Uterus (tissue), 4 donors: ENCODE measurements around the gene GNG4. TPM values are rescaled to one million over a fixed set of nuclear protein-coding genes. Genes with fewer than 3 reads are reported as not detected.
"Not testable (repeated sequence)": the region's sequence is repeated elsewhere in the genome, so short reads cannot be mapped to it uniquely, and the experiment has no call there.

Experiments
- DNase-seq, 2 donors: peaks; one replicate each; pipeline ENCODE4 v3.0.0-alpha.2; 2019 to 2020
- H3K27ac ChIP-seq, 2 donors: fragments of 200-600 bp; sonication (generic); 1 replicate in 1 of 2; 2 replicates in 1 of 2; pipeline ENCODE4 v1.5.1; 2016 to 2018
- H3K27me3 ChIP-seq, 2 donors: fragments of 200-600 bp; sonication (generic); one replicate each; pipeline ENCODE4 v1.5.1; 2018 to 2019; ENCODE audit warnings: control low read depth in 1 of 2
- H3K36me3 ChIP-seq, 2 donors: fragments of 200-600 bp; sonication (generic); one replicate each; pipeline ENCODE4 v1.5.1; 2019; ENCODE audit warnings: control low read depth in 1 of 2
- H3K4me1 ChIP-seq, 2 donors: fragments of 200-600 bp; sonication (generic); one replicate each; pipeline ENCODE4 v1.5.1; 2018 to 2019; ENCODE audit warnings: control low read depth in 1 of 2
- H3K4me3 ChIP-seq, 2 donors: fragments of 200-600 bp; sonication (generic); 1 replicate in 1 of 2; 2 replicates in 1 of 2; pipeline ENCODE4 v1.5.1; 2018 to 2019; ENCODE audit warnings: mild to moderate bottlenecking in 1 of 2
- H3K9me3 ChIP-seq, 2 donors: fragments of 200-600 bp; sonication (generic); one replicate each; pipeline ENCODE4 v1.5.1; 2019; ENCODE audit warnings: control low read depth in 1 of 2
- POLR2A ChIP-seq, 2 donors: fragments of 450-650 bp; IDR thresholded peaks; one replicate each; pipeline ENCODE4 v1.6.1; 2016; ENCODE audit warnings: antibody characterized with exemption in 2 of 2, mild to moderate bottlenecking in 1 of 2, moderate library complexity in 1 of 2
- intact Hi-C: fragments of 100-400 bp; cut with DNase I; formaldehyde crosslinking; loops from one replicate; pipeline ENCODE4 v1.15.1; 2023; ENCODE audit warnings: low total_unique reads
- total RNA-seq, 4 donors: library from RNA; depleted of rRNA in 3 of 4; stranded (reverse); fragments of >200 nt in 3 of 4; gene quantifications; one replicate each; pipeline versions ENCODE4 v1.1.0 to v1.2.4, GENCODE V29; 2014 to 2023
- TF ChIP-seq, protein P1 (sequence below), 4 experiments: fragments of 200-600 bp in 2 of 4; fragments of 450-650 bp in 2 of 4; sonication (generic) in 2 of 4; IDR thresholded peaks; one replicate each; pipeline ENCODE4 v1.5.1; 2016 to 2019; ENCODE audit warnings: antibody characterized with exemption in 4 of 4, mild to moderate bottlenecking in 2 of 4, moderate library complexity in 1 of 4
- donor health status: DM: yes; HTN: yes; CAD: no.

Gene GNG4
- total RNA-seq, 4 donors from 2014 or later: 0.51 to 8.2 (median 2.3) TPM

DNA sequence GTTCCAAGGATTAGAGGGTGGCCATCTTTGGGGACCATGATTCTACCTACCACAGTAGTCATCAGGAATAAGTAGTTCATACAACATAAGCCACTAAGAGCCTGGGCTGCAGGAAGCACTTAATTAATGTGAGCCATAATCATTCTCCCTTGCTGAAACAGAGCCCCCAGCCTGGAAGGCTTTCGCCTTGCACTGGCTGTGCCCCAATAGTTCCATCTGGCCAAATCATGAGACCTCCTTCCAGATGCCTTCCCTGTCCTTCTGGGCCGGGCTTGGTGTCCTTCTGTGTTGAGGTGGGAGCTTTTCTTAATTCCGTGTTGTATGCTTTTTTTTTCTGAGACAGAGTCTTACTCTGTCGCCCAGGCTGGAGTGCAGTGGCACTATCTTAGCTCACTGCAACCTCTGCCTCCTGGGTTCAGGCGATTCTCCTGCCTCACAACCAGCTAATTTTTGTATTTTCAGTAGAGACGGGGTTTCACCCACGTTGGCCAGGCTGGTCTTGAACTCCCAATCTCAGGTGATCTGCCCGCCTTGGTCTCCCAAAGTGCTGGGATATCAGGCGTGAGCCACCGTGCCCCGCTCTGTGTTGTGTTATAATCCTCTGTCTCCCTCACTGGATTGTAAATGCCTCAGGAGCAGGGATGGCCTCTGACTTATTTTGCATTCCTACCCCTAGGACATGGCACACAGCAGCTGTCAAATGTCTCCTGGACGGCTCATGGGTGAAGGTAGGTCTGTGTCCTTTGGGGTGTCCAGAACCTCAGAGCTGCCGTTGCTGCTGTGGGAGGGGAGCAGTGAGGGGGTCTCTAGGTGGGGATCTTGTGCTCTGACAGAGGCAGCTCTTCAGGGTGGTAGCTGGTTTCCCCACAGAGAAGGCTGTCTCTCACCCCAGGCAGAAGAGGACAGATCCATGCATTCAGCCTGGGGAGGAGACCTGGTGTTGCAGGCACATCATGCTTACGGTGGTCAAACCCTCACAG lies 10.1 kb downstream of the GNG4 start:
- no peak for DNase-seq
- Histone ChIP-seq H3K4me3 (no peak overlapping the region), H3K27me3 (no peaks in the 10 kb centered on the region), H3K36me3 (no peaks in the 10 kb centered on the region), H3K9me3 (no peaks in the 10 kb centered on the region), H3K4me1 (no peaks in the 10 kb centered on the region), H3K27ac (no peak overlapping the region)
- intact Hi-C loops: no loop called here
- TF ChIP-seq POLR2A (IDR thresholded peaks at IDR 0.05): no peak
- TF ChIP-seq, protein P1, sequence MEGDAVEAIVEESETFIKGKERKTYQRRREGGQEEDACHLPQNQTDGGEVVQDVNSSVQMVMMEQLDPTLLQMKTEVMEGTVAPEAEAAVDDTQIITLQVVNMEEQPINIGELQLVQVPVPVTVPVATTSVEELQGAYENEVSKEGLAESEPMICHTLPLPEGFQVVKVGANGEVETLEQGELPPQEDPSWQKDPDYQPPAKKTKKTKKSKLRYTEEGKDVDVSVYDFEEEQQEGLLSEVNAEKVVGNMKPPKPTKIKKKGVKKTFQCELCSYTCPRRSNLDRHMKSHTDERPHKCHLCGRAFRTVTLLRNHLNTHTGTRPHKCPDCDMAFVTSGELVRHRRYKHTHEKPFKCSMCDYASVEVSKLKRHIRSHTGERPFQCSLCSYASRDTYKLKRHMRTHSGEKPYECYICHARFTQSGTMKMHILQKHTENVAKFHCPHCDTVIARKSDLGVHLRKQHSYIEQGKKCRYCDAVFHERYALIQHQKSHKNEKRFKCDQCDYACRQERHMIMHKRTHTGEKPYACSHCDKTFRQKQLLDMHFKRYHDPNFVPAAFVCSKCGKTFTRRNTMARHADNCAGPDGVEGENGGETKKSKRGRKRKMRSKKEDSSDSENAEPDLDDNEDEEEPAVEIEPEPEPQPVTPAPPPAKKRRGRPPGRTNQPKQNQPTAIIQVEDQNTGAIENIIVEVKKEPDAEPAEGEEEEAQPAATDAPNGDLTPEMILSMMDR (IDR thresholded peaks at IDR 0.05): no peak

DNA sequence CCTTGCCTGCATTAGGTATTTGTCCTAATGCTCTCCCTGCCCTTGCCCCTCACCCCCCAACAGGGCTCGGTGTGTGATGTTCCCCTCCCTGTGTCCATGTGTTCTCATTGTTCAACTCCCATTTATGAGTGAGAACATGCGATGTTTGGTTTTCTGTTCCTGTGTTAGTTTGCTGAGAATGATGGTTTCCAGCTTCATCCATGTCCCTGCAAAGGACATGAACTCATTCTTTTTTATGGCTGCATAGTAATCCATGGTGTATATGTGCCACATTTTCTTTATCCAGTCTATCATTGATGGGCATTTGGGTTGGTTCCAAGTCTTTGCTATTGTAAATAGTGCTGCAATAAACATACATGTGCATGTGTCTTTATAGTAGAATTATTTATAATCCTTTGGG lies 11.0 kb downstream of the GNG4 start:
- H3K27me3 ChIP-seq, H3K4me1 ChIP-seq, H3K27ac ChIP-seq, intact Hi-C loops, H3K4me3 ChIP-seq, H3K9me3 ChIP-seq, H3K36me3 ChIP-seq, DNase-seq: not testable (repeated sequence)

GRCh38 chr1:235637756-235638534 lies 11.6 kb downstream of the GNG4 start:
- Histone ChIP-seq H3K27me3 (no peaks in the 10 kb centered on the region), H3K36me3 (no peaks in the 10 kb centered on the region), H3K4me1 (no peaks in the 10 kb centered on the region), H3K9me3 (no peaks in the 10 kb centered on the region), H3K4me3 (no peak overlapping the region), H3K27ac (no peak overlapping the region)
- DNase-seq: no peak
- intact Hi-C loops: no loop called here
- no peak for TF ChIP-seq POLR2A (IDR thresholded peaks at IDR 0.05)
- TF ChIP-seq, protein P1 (IDR thresholded peaks at IDR 0.05): no peak

DNA sequence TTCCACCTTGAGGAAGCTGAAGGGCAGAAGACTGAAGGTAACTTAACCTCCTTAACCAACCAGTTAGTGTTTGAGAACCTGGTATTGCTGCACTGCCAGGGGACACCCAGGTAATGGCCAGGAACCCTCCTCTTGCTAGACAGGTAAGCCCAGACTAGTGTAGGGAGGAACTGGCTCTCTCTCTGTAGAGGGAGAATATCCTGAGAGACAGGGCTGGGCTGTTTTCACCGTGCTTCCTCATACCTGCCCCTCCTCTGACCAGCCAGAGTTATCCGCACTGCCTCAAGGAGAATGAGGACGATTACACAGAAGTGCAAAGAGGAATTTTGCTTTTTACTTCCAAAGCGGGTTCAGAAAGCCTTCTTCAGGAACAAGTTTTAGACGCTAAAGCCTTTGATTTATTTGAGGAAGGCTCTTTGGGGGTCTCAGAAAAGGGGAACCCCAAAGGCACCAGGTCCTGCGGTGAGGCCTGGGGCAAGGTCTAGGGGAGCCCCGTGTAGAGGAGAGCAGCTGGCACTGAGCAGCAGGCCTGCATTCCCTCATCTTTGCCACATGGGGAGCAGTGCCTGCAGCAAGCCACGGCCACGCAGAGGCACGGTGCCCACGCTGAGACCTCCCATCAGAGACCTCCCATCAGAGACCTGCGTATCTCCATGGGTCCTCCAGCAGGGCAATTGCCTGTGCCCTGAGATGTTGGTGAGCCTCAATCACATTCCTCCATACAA lies 13.5 kb downstream of the GNG4 start:
- TF ChIP-seq, protein P1 (IDR thresholded peaks at IDR 0.05): no peak
- no peak for TF ChIP-seq POLR2A (IDR thresholded peaks at IDR 0.05)
- H3K4me3 ChIP-seq: no peak overlapping the region

More for the DNA sequence above, 13.5 kb downstream of the GNG4 start:
- Histone ChIP-seq H3K27ac (no peak overlapping the region), H3K4me1 (no peaks in the 10 kb centered on the region), H3K9me3 (no peaks in the 10 kb centered on the region), H3K36me3 (no peaks in the 10 kb centered on the region), H3K27me3 (no peaks in the 10 kb centered on the region)
- DNase-seq: no peak
- intact Hi-C loops: no loop called here
